ENCODE measurements around the gene PKN1. TPM values are rescaled to one million over a fixed set of nuclear protein-coding genes. Genes with fewer than 3 reads are reported as not detected.

PKN1 gene
- total RNA-seq, 1 donor from 2014 or later, result 68.3 TPM

- H3K9me3 Mint-ChIP-seq (ENCODE audit: unreplicated experiment), result no peaks in the 10 kb centered on the region
- Histone ChIP-seq H3K4me3 (ENCODE audit: insufficient read depth, low read depth, low read length) (no peak overlapping the region), H2AFZ (ENCODE audit: low read depth, low read length) (no peak overlapping the region), H3K27me3 (ENCODE audit: insufficient read depth, low read length) (no peaks in the 10 kb centered on the region), H3K36me3 (ENCODE audit: insufficient read depth, low read length) (peaks cover 25% of the 10 kb centered on the region), H3K27ac (ENCODE audit: low read depth, low read length) (no peak overlapping the region), H3K79me2 (ENCODE audit: insufficient read depth, low read length) (peaks cover 85% of the 10 kb centered on the region), H4K20me1 (ENCODE audit: insufficient read depth, low read length) (peaks cover 82% of the 10 kb centered on the region), H3K4me2 (ENCODE audit: low read length) (no peak overlapping the region), H3K9me3 (ENCODE audit: insufficient read depth, low read depth, low read length) (no peaks in the 10 kb centered on the region), H3K9ac (ENCODE audit: low read length) (no peak overlapping the region), H3K4me1 (ENCODE audit: insufficient read depth, low read length) (peaks cover 18% of the 10 kb centered on the region)
- peaks cover 28% of the 10 kb centered on the region for H3K4me1 Mint-ChIP-seq (ENCODE audit: low read depth, unreplicated experiment)
- H3K27me3 Mint-ChIP-seq (ENCODE audit: low read depth, unreplicated experiment), result no peaks in the 10 kb centered on the region
- peaks cover 9% of the 10 kb centered on the region for H3K36me3 Mint-ChIP-seq (ENCODE audit: low read depth, unreplicated experiment)
- H3K4me3 Mint-ChIP-seq (ENCODE audit: unreplicated experiment), result peak overlapping the region; percentile 69
- TF ChIP-seq EZH2 (IDR thresholded peaks at IDR 0.05; ENCODE audit: insufficient read depth, low read length) (no peak), CTCF (IDR thresholded peaks at IDR 0.05; ENCODE audit: insufficient read depth, low read depth, low read length) (no peak)
- no peak overlapping the region for H3K27ac Mint-ChIP-seq (ENCODE audit: unreplicated experiment)
- FAIRE-seq, result no peak
- DNase-seq (ENCODE audit: low read depth), result no peak
Measured at GRCh38 chr19:14414926-14415690, 18.0 kb upstream of the PKN1 start.

- TF ChIP-seq CTCF (IDR thresholded peaks at IDR 0.05; ENCODE audit: insufficient read depth, low read depth, low read length), result no peak
- TF ChIP-seq EZH2 (IDR thresholded peaks at IDR 0.05; ENCODE audit: insufficient read depth, low read length), result no peak
- Mint-ChIP-seq H3K4me3 (ENCODE audit: unreplicated experiment) (peak overlapping the region; percentile 76), H3K4me1 (ENCODE audit: low read depth, unreplicated experiment) (peaks cover 28% of the 10 kb centered on the region), H3K36me3 (ENCODE audit: low read depth, unreplicated experiment) (peaks cover 6% of the 10 kb centered on the region), H3K27me3 (ENCODE audit: low read depth, unreplicated experiment) (no peaks in the 10 kb centered on the region), H3K27ac (ENCODE audit: unreplicated experiment) (no peak overlapping the region), H3K9me3 (ENCODE audit: unreplicated experiment) (no peaks in the 10 kb centered on the region)
- H3K4me3 ChIP-seq (ENCODE audit: insufficient read depth, low read depth, low read length), result peak overlapping the region; percentile 33
- DNase-seq (ENCODE audit: low read depth), result no peak
- no peaks in the 10 kb centered on the region for H3K9me3 ChIP-seq (ENCODE audit: insufficient read depth, low read depth, low read length)
- peaks cover 15% of the 10 kb centered on the region for H3K36me3 ChIP-seq (ENCODE audit: insufficient read depth, low read length)
- peaks cover 65% of the 10 kb centered on the region for H4K20me1 ChIP-seq (ENCODE audit: insufficient read depth, low read length)
- no peaks in the 10 kb centered on the region for H3K27me3 ChIP-seq (ENCODE audit: insufficient read depth, low read length)
- peak overlapping the region; percentile 35 for H3K9ac ChIP-seq (ENCODE audit: low read length)
- no peak overlapping the region for H3K27ac ChIP-seq (ENCODE audit: low read depth, low read length)
- FAIRE-seq, result no peak
- peak overlapping the region; percentile 83 for H3K4me2 ChIP-seq (ENCODE audit: low read length)
- peaks cover 71% of the 10 kb centered on the region for H3K79me2 ChIP-seq (ENCODE audit: insufficient read depth, low read length)
- no peak overlapping the region for H2AFZ ChIP-seq (ENCODE audit: low read depth, low read length)
- H3K4me1 ChIP-seq (ENCODE audit: insufficient read depth, low read length), result peaks cover 18% of the 10 kb centered on the region
Measured at GRCh38 chr19:14416817-14417231, 16.3 kb upstream of the PKN1 start.

GRCh38 chr19:14418856-14419105 lies 14.3 kb upstream of the PKN1 start:
- H3K4me1 ChIP-seq (ENCODE audit: insufficient read depth, low read length), result peaks cover 12% of the 10 kb centered on the region
- no peak for TF ChIP-seq EZH2 (IDR thresholded peaks at IDR 0.05; ENCODE audit: insufficient read depth, low read length)
- no peak for TF ChIP-seq CTCF (IDR thresholded peaks at IDR 0.05; ENCODE audit: insufficient read depth, low read depth, low read length)
- H3K9me3 ChIP-seq (ENCODE audit: insufficient read depth, low read depth, low read length), result no peaks in the 10 kb centered on the region
- peak overlapping the region; percentile 83 for H3K4me2 ChIP-seq (ENCODE audit: low read length)
- Mint-ChIP-seq H3K27ac (ENCODE audit: unreplicated experiment) (peak overlapping the region; percentile 98), H3K27me3 (ENCODE audit: low read depth, unreplicated experiment) (no peaks in the 10 kb centered on the region), H3K4me1 (ENCODE audit: low read depth, unreplicated experiment) (peaks cover 19% of the 10 kb centered on the region), H3K36me3 (ENCODE audit: low read depth, unreplicated experiment) (peaks cover 3% of the 10 kb centered on the region), H3K9me3 (ENCODE audit: unreplicated experiment) (no peaks in the 10 kb centered on the region), H3K4me3 (ENCODE audit: unreplicated experiment) (peak overlapping the region; percentile 97)
- H3K9ac ChIP-seq (ENCODE audit: low read length), result peak overlapping the region; percentile 94
- peaks cover 5% of the 10 kb centered on the region for H3K36me3 ChIP-seq (ENCODE audit: insufficient read depth, low read length)
- FAIRE-seq (no peak), DNase-seq (ENCODE audit: low read depth) (no peak)
- H2AFZ ChIP-seq (ENCODE audit: low read depth, low read length), result peak overlapping the region; percentile 75
- H3K79me2 ChIP-seq (ENCODE audit: insufficient read depth, low read length), result peaks cover 52% of the 10 kb centered on the region
- peaks cover 45% of the 10 kb centered on the region for H4K20me1 ChIP-seq (ENCODE audit: insufficient read depth, low read length)
- H3K27ac ChIP-seq (ENCODE audit: low read depth, low read length), result peak overlapping the region; percentile 96
- H3K27me3 ChIP-seq (ENCODE audit: insufficient read depth, low read length), result no peaks in the 10 kb centered on the region
- peak overlapping the region; percentile 90 for H3K4me3 ChIP-seq (ENCODE audit: insufficient read depth, low read depth, low read length)
